ENCODE measurements around the gene TXLNG.

DNA sequence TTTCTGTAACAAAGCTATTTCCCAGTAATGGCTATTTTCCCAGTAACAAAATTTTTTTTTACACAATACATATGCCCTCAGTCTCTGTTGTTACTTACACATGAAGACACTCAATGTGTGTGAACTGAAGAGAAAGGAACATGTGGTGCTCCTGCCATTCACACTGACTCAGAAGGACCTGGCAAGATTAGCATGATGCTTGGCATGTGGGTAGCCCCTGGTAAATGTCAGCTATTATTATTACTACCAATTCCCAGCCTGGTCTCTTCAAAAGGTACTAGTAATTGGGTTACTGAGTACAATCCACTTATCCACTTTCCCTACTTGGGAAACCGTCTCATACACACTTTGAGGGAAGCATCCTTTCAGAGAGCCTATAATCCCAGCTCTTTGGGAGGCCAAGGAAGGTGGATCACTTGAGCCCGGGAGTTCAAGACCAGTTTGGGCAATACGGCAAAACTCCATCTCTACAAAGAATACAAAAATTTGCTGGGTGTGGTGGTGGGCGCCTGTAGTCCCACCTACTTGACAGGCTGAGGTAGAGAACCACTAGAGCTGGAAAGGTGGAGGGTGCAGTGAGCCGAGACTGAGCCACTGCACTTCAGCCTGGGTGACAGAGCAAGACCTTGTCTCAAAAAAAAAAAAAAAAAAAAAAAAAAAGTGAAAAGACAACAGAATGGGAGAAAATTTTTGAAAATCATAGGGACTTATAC, 69.3 kb downstream of the TXLNG start:
- no peak for TF ChIP-seq POLR2A (IDR thresholded peaks at IDR 0.05)
- TF ChIP-seq, protein P1, sequence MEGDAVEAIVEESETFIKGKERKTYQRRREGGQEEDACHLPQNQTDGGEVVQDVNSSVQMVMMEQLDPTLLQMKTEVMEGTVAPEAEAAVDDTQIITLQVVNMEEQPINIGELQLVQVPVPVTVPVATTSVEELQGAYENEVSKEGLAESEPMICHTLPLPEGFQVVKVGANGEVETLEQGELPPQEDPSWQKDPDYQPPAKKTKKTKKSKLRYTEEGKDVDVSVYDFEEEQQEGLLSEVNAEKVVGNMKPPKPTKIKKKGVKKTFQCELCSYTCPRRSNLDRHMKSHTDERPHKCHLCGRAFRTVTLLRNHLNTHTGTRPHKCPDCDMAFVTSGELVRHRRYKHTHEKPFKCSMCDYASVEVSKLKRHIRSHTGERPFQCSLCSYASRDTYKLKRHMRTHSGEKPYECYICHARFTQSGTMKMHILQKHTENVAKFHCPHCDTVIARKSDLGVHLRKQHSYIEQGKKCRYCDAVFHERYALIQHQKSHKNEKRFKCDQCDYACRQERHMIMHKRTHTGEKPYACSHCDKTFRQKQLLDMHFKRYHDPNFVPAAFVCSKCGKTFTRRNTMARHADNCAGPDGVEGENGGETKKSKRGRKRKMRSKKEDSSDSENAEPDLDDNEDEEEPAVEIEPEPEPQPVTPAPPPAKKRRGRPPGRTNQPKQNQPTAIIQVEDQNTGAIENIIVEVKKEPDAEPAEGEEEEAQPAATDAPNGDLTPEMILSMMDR (IDR thresholded peaks at IDR 0.05): no peak
